Measurements from ENCODE around the gene CRYBG2. TPM values are rescaled to one million over a fixed set of nuclear protein-coding genes. Genes with fewer than 3 reads are reported as not detected.
"Not testable (repeated sequence)": the region's sequence is repeated elsewhere in the genome, so short reads cannot be mapped to it uniquely, and the experiment has no call there.

The CRYBG2 gene
- total RNA-seq, 1 donor from 2014 or later = 1.1 TPM

- Mint-ChIP-seq H3K4me1 (peaks cover 3% of the 10 kb centered on the region), H3K27ac (no peak overlapping the region), H3K36me3 (ENCODE audit: low read depth) (peaks cover 8% of the 10 kb centered on the region), H3K27me3 (no peaks in the 10 kb centered on the region), H3K9me3 (no peaks in the 10 kb centered on the region), H3K4me3 (no peak overlapping the region)
- DNase-seq = no peak
- intact Hi-C loops (cut with micrococcal nuclease) = no loop called here
Measured at GRCh38 chr1:26297057-26297790, 56.7 kb downstream of the CRYBG2 start.

GRCh38 chr1:26296340-26297056, 57.4 kb downstream of the CRYBG2 start:
- no peaks in the 10 kb centered on the region for H3K27me3 Mint-ChIP-seq
- H3K36me3 Mint-ChIP-seq (ENCODE audit: low read depth) = peaks cover 11% of the 10 kb centered on the region
- H3K27ac Mint-ChIP-seq = peak overlapping the region; percentile 66

GRCh38 chr1:26295194-26296138, 58.5 kb downstream of the CRYBG2 start:
- peaks cover 12% of the 10 kb centered on the region for H3K36me3 Mint-ChIP-seq (ENCODE audit: low read depth)
- H3K27ac Mint-ChIP-seq = no peak overlapping the region
- H3K4me3 Mint-ChIP-seq = no peak overlapping the region
- intact Hi-C loops (cut with micrococcal nuclease) = no loop called here
- H3K27me3 Mint-ChIP-seq = no peaks in the 10 kb centered on the region
- no peak for DNase-seq
- H3K4me1 Mint-ChIP-seq = peaks cover 19% of the 10 kb centered on the region
- no peaks in the 10 kb centered on the region for H3K9me3 Mint-ChIP-seq

More at GRCh38 chr1:26296340-26297056, 57.4 kb downstream of the CRYBG2 start:
- Mint-ChIP-seq H3K9me3 (no peaks in the 10 kb centered on the region), H3K4me3 (no peak overlapping the region), H3K4me1 (peaks cover 10% of the 10 kb centered on the region)
- intact Hi-C loops (cut with micrococcal nuclease) = no loop called here
- no peak for DNase-seq

GRCh38 chr1:26293911-26294463, 59.9 kb downstream of the CRYBG2 start:
- Mint-ChIP-seq H3K36me3 (ENCODE audit: low read depth) (peaks cover 12% of the 10 kb centered on the region), H3K4me3 (no peak overlapping the region)

GRCh38 chr1:26292735-26293134, 61.2 kb downstream of the CRYBG2 start:
- Mint-ChIP-seq H3K36me3 (ENCODE audit: low read depth) (peaks cover 12% of the 10 kb centered on the region), H3K4me1 (peaks cover 45% of the 10 kb centered on the region)
- H3K9me3 Mint-ChIP-seq; H3K4me3 Mint-ChIP-seq; DNase-seq; H3K27me3 Mint-ChIP-seq; H3K27ac Mint-ChIP-seq; intact Hi-C loops (cut with micrococcal nuclease): not testable (repeated sequence)

More at GRCh38 chr1:26293911-26294463, 59.9 kb downstream of the CRYBG2 start:
- H3K4me1 Mint-ChIP-seq = peaks cover 34% of the 10 kb centered on the region
- no peak for DNase-seq
- no peaks in the 10 kb centered on the region for H3K27me3 Mint-ChIP-seq
- no peak overlapping the region for H3K27ac Mint-ChIP-seq
- H3K9me3 Mint-ChIP-seq = no peaks in the 10 kb centered on the region
- intact Hi-C loops (cut with micrococcal nuclease) = no loop called here

GRCh38 chr1:26291939-26292338, 62.0 kb downstream of the CRYBG2 start:
- H3K4me1 Mint-ChIP-seq = peaks cover 53% of the 10 kb centered on the region
- H3K4me3 Mint-ChIP-seq = no peak overlapping the region
- peak overlapping the region; percentile 72 for H3K27ac Mint-ChIP-seq
- no peak for DNase-seq
- peaks cover 12% of the 10 kb centered on the region for H3K36me3 Mint-ChIP-seq (ENCODE audit: low read depth)
- intact Hi-C loops (cut with micrococcal nuclease) = no loop called here
- H3K27me3 Mint-ChIP-seq = no peaks in the 10 kb centered on the region
- H3K9me3 Mint-ChIP-seq = no peaks in the 10 kb centered on the region

- peaks cover 56% of the 10 kb centered on the region for H3K4me1 Mint-ChIP-seq
- H3K27me3 Mint-ChIP-seq = no peaks in the 10 kb centered on the region
- H3K36me3 Mint-ChIP-seq (ENCODE audit: low read depth) = peaks cover 12% of the 10 kb centered on the region
- H3K4me3 Mint-ChIP-seq = no peak overlapping the region
- peak overlapping the region; percentile 72 for H3K27ac Mint-ChIP-seq
- H3K9me3 Mint-ChIP-seq = no peaks in the 10 kb centered on the region
- intact Hi-C loops (cut with micrococcal nuclease) = no loop called here
- DNase-seq = no peak
Measured at GRCh38 chr1:26291433-26291832, 62.5 kb downstream of the CRYBG2 start.

- no peak for DNase-seq
- intact Hi-C loops (cut with micrococcal nuclease) = no loop called here
- Mint-ChIP-seq H3K4me3 (no peak overlapping the region), H3K9me3 (no peaks in the 10 kb centered on the region), H3K27me3 (no peaks in the 10 kb centered on the region), H3K36me3 (ENCODE audit: low read depth) (peaks cover 12% of the 10 kb centered on the region), H3K4me1 (peaks cover 62% of the 10 kb centered on the region), H3K27ac (peak overlapping the region; percentile 98)
Measured at GRCh38 chr1:26290882-26291261, 63.1 kb downstream of the CRYBG2 start.

- Mint-ChIP-seq H3K27ac (peak overlapping the region; percentile 98), H3K36me3 (ENCODE audit: low read depth) (peaks cover 10% of the 10 kb centered on the region), H3K4me1 (peaks cover 68% of the 10 kb centered on the region), H3K27me3 (no peaks in the 10 kb centered on the region), H3K4me3 (peak overlapping the region; percentile 24), H3K9me3 (no peaks in the 10 kb centered on the region)
- intact Hi-C loops (cut with micrococcal nuclease) = no loop called here
- DNase-seq = no peak
Measured at GRCh38 chr1:26290122-26290881, 63.6 kb downstream of the CRYBG2 start.

GRCh38 chr1:26289158-26290059, 64.5 kb downstream of the CRYBG2 start:
- Mint-ChIP-seq H3K36me3 (ENCODE audit: low read depth) (peaks cover 13% of the 10 kb centered on the region), H3K27me3 (no peaks in the 10 kb centered on the region), H3K27ac (peak overlapping the region; percentile 98), H3K4me1 (peaks cover 74% of the 10 kb centered on the region), H3K4me3 (peak overlapping the region; percentile 76), H3K9me3 (no peaks in the 10 kb centered on the region)
- peak; percentile 82 for DNase-seq
- intact Hi-C loops (cut with micrococcal nuclease) = no loop called here

GRCh38 chr1:26288311-26288941, 65.5 kb downstream of the CRYBG2 start:
- peaks cover 16% of the 10 kb centered on the region for H3K36me3 Mint-ChIP-seq (ENCODE audit: low read depth)
- peak overlapping the region; percentile 98 for H3K27ac Mint-ChIP-seq
- no peaks in the 10 kb centered on the region for H3K9me3 Mint-ChIP-seq
- peaks cover 82% of the 10 kb centered on the region for H3K4me1 Mint-ChIP-seq
- intact Hi-C loops (cut with micrococcal nuclease) = loop anchor here (1.0 kb wide), 2 partner anchors 12 to 19 kb away; no protein-coding TSS in a partner anchor
- peak overlapping the region; percentile 76 for H3K4me3 Mint-ChIP-seq
- no peaks in the 10 kb centered on the region for H3K27me3 Mint-ChIP-seq
- peak; percentile 85 for DNase-seq

- H3K9me3 Mint-ChIP-seq = no peaks in the 10 kb centered on the region
- intact Hi-C loops (cut with micrococcal nuclease) = loop anchor here (1.0 to 2.0 kb wide), 3 partner anchors 12 to 77 kb away; no protein-coding TSS in a partner anchor
- peak overlapping the region; percentile 98 for H3K27ac Mint-ChIP-seq
- no peaks in the 10 kb centered on the region for H3K27me3 Mint-ChIP-seq
- peaks cover 20% of the 10 kb centered on the region for H3K36me3 Mint-ChIP-seq (ENCODE audit: low read depth)
- peaks cover 88% of the 10 kb centered on the region for H3K4me1 Mint-ChIP-seq
- DNase-seq = peak; percentile 64
- peak overlapping the region; percentile 76 for H3K4me3 Mint-ChIP-seq
Measured at GRCh38 chr1:26287811-26288210, 66.1 kb downstream of the CRYBG2 start.

Data from activated CD4-positive, alpha-beta T cell treated with anti-CD3 and anti-CD28 coated beads, Interleukin-2, amount 10 ng/mL, durations not matched to agents 24 days and 14 days (primary cell).